Stimulated activated CD8-positive, alpha-beta memory T cell treated with anti-CD3 and anti-CD28 coated beads, Interleukin-15, amount 100 ng/mL, for 1 hour (primary cell): Measurements from ENCODE around the gene GOLGB1.
A peak's percentile ranks its signal among the peaks of the same experiment; 100 is the strongest.
"Not testable (repeated sequence)": the region's sequence is repeated elsewhere in the genome, so short reads cannot be mapped to it uniquely, and the experiment has no call there.

ENCODE experiments used
- DNase-seq: peaks from one replicate; pipeline ENCODE4 v3.0.0-alpha.2; 2020; ENCODE audit warnings: low read depth

The GOLGB1 gene

GRCh38 chr3:121749276-121750086 is at the start of gene GOLGB1:
Gene GOLGB1 (minus strand): TSS chr3:121749741. CDS start chr3:121730971, 18,770 bp downstream.
- peak; percentile 86 for DNase-seq

- DNase-seq = no peak
These were observed 47.4 kb upstream of the GOLGB1 start for GRCh38 chr3:121796970-121797369.

- DNase-seq = no peak
These were observed 44.9 kb upstream of the GOLGB1 start for GRCh38 chr3:121794264-121794983.

GRCh38 chr3:121793078-121793477 is 43.5 kb upstream of the GOLGB1 start:
- no peak for DNase-seq

GRCh38 chr3:121786485-121786884 is 36.9 kb upstream of the GOLGB1 start:
- no peak for DNase-seq

- not testable (repeated sequence) for DNase-seq
These were observed 33.2 kb upstream of the GOLGB1 start for GRCh38 chr3:121782784-121783183.

GRCh38 chr3:121781611-121782010 is 32.1 kb upstream of the GOLGB1 start:
- no peak for DNase-seq

- DNase-seq = not testable (repeated sequence)
These were observed 25.6 kb upstream of the GOLGB1 start for GRCh38 chr3:121775095-121775494.

- DNase-seq = no peak
These were observed 19.7 kb upstream of the GOLGB1 start for GRCh38 chr3:121769246-121769645.

GRCh38 chr3:121768452-121768851 is 18.9 kb upstream of the GOLGB1 start:
- no peak for DNase-seq

GRCh38 chr3:121759541-121760202 is 10.1 kb upstream of the GOLGB1 start:
- no peak for DNase-seq

- no peak for DNase-seq
These were observed 9.3 kb upstream of the GOLGB1 start for GRCh38 chr3:121758727-121759450.

GRCh38 chr3:121757812-121758545 is 8.4 kb upstream of the GOLGB1 start:
- no peak for DNase-seq

- DNase-seq = no peak
These were observed 7.7 kb upstream of the GOLGB1 start for GRCh38 chr3:121757087-121757811.

- no peak for DNase-seq
These were observed 3.2 kb upstream of the GOLGB1 start for GRCh38 chr3:121752772-121753171.

- no peak for DNase-seq
These were observed 2.7 kb upstream of the GOLGB1 start for GRCh38 chr3:121752261-121752660.

GRCh38 chr3:121750087-121750415 is 510 bp upstream of the GOLGB1 start:
- DNase-seq = no peak

GRCh38 chr3:121748680-121749275 is 763 bp downstream of the GOLGB1 start:
- DNase-seq = no peak

- DNase-seq = no peak
These were observed 1.6 kb downstream of the GOLGB1 start for GRCh38 chr3:121747976-121748375.

- DNase-seq = not testable (repeated sequence)
These were observed 6.4 kb downstream of the GOLGB1 start for GRCh38 chr3:121743106-121743505.
